GM06990 (cell line): Measurements from ENCODE around the gene MARCHF2.

Experiments used
- DNase-seq: peaks from one replicate; pipeline ENCODE4 v3.0.0-alpha.2; 2011; ENCODE audit not compliant: insufficient read length; ENCODE audit errors: extremely low read depth
- H3K27me3 ChIP-seq: replicated peaks from 2 replicates; pipeline ENCODE4 v1.6.0; 2011; ENCODE audit warnings: low read length; ENCODE audit not compliant: control insufficient read depth, insufficient read depth
- H3K36me3 ChIP-seq: 2 replicates; pipeline ENCODE4 v1.5.1; 2011; ENCODE audit warnings: low read length; ENCODE audit not compliant: control insufficient read depth, insufficient read depth
- H3K4me3 ChIP-seq: replicated peaks from 2 replicates; pipeline ENCODE4 v1.5.1; 2011; ENCODE audit warnings: low read depth, mild to moderate bottlenecking, control low read depth, low read length
- TF ChIP-seq, protein P1 (sequence below): IDR thresholded peaks from 2 replicates; pipeline ENCODE4 v1.5.1; 2011; ENCODE audit warnings: low read length, control low read depth, mild to moderate bottlenecking, inconsistent platforms; ENCODE audit not compliant: insufficient read depth, poor library complexity, severe bottlenecking

MARCHF2 gene

DNA sequence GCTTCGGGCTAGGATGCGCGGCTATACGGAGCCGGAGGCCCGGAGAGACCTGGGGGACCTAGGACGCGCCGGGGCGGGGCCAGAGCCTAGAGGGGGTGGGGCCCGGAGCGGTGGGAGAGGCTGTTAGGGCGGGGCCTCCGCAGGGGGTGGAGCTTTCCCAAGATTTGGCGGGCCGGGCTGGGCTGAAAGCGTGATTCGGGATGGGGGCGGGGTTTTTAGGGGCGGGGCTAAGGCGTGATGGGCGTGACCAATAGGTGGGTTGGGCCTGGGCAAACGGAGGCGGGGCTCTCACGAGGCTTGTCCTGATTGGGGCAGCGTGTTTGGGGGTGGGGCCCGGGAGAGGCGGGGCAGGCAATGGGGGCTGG is 22.5 kb upstream of the MARCHF2 start:
- Histone ChIP-seq H3K4me3 (peak overlapping the region; percentile 77), H3K27me3 (no peaks in the 10 kb centered on the region), H3K36me3 (no peaks in the 10 kb centered on the region; the same call in none of the 2 replicates)
- TF ChIP-seq, protein P1, sequence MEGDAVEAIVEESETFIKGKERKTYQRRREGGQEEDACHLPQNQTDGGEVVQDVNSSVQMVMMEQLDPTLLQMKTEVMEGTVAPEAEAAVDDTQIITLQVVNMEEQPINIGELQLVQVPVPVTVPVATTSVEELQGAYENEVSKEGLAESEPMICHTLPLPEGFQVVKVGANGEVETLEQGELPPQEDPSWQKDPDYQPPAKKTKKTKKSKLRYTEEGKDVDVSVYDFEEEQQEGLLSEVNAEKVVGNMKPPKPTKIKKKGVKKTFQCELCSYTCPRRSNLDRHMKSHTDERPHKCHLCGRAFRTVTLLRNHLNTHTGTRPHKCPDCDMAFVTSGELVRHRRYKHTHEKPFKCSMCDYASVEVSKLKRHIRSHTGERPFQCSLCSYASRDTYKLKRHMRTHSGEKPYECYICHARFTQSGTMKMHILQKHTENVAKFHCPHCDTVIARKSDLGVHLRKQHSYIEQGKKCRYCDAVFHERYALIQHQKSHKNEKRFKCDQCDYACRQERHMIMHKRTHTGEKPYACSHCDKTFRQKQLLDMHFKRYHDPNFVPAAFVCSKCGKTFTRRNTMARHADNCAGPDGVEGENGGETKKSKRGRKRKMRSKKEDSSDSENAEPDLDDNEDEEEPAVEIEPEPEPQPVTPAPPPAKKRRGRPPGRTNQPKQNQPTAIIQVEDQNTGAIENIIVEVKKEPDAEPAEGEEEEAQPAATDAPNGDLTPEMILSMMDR, result no peak
- peak; percentile 90 for DNase-seq

DNA sequence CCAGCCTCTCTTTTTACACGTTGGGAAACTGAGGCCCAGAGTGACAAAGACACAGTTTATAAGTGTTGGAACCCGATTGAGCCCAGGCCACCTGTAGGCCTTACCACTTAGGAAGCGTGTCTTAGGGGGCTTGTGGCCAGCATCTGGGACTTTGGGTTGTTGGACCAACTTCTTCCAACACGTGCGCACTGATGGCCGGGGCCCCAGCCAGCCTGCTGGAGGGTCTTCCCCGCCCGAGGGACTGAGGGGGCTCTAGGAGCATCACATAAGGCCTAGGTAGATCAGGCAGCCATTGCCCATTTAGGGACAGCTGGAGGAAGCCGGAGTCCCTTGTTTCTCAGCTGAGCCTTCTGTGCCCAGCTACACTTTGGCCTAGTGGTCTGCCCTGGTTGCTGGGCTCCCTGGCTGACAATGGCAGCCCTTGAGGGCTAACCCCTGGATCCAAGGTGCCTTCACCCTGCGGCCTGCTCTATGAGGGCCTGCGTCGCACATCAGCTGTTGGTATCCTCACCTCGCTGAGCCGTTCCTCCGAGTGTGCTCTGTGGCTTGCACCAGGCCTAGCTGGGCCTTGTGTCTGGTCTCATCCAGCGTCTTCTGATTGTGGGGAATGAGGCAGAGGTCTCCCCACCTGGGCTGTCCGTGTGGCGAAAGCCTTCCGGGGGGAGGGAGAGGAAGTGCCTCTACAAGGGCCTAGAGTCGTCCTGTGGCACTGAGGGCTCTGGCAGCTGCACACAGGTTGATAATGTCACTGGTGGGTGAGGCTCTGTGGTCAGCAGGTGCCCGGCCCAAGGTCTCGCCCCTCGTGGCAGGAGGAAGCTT is 21.7 kb upstream of the MARCHF2 start:
- Histone ChIP-seq H3K4me3 (peak overlapping the region; percentile 77; the same call in 1 of the 2 replicates), H3K36me3 (no peaks in the 10 kb centered on the region; the same call in none of the 2 replicates), H3K27me3 (no peaks in the 10 kb centered on the region)
- TF ChIP-seq, protein P1, result no peak
- DNase-seq, result no peak

DNA sequence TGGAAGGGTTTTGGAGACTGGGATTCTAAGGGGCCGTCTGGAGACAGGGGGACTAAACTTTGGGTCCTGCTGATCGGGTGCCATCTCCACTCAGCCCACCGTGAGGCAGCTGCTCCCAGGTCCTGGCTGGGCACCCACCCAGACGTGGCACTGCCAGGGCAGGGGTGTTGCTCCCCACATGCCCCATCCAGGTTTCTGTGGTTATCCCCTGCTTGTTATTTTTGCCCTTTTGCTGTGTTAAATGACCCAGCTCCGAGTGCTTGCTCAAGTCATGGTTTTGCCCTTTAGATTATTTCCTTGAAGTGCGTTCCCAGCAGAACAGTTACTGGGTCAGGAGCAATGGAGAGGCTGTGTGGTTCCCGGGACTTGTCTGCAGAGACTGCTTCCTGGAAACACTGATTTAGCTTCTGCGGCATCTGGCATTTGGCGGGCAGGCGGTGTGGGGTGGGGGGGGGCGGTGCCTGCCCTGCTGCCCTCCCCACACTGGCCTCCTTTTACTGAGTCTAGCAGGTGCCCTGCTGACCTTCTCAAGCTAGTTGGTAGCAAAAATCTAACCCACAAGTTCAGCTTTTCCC is 21.0 kb upstream of the MARCHF2 start:
- TF ChIP-seq, protein P1, result no peak
- H3K27me3 ChIP-seq, result no peaks in the 10 kb centered on the region
- no peak overlapping the region for H3K4me3 ChIP-seq
- no peak for DNase-seq
- H3K36me3 ChIP-seq, result no peaks in the 10 kb centered on the region; the same call in none of the 2 replicates

DNA sequence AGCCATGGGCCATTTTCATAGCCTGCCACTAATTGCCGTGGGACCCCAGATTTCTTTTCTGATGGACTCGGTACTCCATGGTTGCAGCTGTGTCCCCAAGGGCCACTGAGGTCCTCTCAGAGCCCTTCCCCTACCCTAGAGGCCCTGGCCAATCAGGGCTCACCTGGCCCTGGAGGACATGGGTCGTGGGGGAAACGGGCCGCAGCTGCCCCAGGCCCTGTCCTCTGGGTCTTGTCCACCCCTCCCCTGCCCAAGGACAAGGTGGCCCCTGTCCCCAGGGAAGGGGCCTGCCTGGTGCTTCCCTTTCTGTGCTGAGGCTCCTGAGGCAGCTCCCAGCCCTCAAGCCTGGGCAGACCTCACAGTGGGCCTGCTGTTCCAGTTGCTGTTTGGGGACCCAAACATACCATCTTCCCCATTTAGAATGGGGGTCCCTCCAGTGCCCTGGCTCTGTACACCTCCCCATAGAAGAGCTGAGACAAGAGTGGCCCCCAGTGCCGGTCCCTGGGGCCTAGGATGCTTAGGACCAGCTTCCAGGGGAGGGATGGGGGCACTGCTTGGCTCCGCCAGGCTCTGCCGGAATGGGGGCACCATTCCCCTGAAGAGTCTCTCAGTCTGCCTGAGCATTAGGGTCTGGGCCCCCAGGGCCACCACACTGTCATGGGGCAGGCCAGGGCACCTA is 19.8 kb upstream of the MARCHF2 start:
- Histone ChIP-seq H3K4me3 (no peak overlapping the region), H3K36me3 (peaks cover 2% of the 10 kb centered on the region), H3K27me3 (no peaks in the 10 kb centered on the region)
- TF ChIP-seq, protein P1, result no peak
- no peak for DNase-seq

DNA sequence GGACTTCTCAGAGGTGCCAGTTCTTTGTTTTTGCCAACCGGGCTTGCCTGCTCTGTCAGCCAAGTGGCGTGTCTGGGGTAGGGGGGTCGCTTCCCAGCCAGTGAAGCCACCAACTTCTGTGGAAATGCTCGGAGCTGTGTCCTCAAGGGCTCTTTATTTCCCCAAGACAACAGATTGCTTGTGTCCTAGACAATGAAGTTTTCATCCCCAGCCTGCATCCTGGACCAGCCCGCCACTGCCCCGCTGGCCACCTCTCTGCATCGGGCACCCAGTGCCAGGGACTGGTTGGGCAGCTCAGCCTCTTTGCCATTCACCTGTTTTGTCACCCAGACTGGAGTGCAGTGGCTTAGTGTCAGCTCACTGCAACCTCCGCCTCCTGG is 19.2 kb upstream of the MARCHF2 start:
- no peak for DNase-seq
- TF ChIP-seq, protein P1, result no peak
- Histone ChIP-seq H3K36me3 (peaks cover 2% of the 10 kb centered on the region), H3K4me3 (no peak overlapping the region), H3K27me3 (no peaks in the 10 kb centered on the region)
